ENCODE results near the gene PPM1D.

DNA sequence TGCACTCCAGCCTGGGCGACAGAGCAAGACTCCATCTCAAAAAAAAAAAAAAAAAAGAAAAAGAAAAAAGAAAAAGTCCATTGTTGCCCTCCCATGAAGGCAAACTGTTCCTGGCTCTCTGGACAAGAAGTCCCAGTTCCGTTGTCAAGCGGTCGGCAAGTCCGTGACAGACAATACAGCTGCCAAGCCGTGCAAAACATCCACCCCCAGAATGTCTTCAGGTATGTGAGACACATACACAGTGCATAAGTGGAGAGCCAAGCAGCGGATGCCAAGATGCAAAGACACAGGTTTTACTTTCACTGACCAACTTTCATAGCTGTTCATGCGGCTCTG, 40.4 kb upstream of the PPM1D start:
- TF ChIP-seq EZH2 (IDR thresholded peaks at IDR 0.05; ENCODE audit: insufficient read depth, poor library complexity, severe bottlenecking): no peak
- TF ChIP-seq EZH2phosphoT487 (IDR thresholded peaks at IDR 0.05; ENCODE audit: insufficient read depth, low read depth): no peak
